HG02798 (cell line): Measurements from ENCODE around the gene LRCH2.
"Not testable (repeated sequence)": the region's sequence is repeated elsewhere in the genome, so short reads cannot be mapped to it uniquely, and the experiment has no call there.

ENCODE experiments used
- ATAC-seq: cut with Tn5 transposase; IDR thresholded peaks from one replicate; pipeline ENCODE4 v1.9.1; 2021; ENCODE audit warnings: mild to moderate bottlenecking; ENCODE audit not compliant: unreplicated experiment, poor library complexity

The LRCH2 gene, protein sequence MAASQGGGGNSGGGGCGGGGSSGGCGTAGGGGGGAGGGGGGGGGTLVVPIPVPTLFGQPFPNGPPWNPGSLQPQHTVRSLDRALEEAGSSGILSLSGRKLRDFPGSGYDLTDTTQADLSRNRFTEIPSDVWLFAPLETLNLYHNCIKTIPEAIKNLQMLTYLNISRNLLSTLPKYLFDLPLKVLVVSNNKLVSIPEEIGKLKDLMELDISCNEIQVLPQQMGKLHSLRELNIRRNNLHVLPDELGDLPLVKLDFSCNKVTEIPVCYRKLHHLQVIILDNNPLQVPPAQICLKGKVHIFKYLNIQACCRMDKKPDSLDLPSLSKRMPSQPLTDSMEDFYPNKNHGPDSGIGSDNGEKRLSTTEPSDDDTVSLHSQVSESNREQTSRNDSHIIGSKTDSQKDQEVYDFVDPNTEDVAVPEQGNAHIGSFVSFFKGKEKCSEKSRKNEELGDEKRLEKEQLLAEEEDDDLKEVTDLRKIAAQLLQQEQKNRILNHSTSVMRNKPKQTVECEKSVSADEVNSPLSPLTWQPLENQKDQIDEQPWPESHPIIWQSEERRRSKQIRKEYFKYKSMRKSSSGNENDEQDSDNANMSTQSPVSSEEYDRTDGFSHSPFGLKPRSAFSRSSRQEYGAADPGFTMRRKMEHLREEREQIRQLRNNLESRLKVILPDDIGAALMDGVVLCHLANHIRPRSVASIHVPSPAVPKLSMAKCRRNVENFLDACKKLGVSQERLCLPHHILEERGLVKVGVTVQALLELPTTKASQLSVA

GRCh38 chrX:115233497-115234455, at the start of gene LRCH2:
Gene LRCH2 (minus strand): TSS chrX:115234096. CDS start chrX:115234041, 55 bp downstream.
- no peak for ATAC-seq

DNA sequence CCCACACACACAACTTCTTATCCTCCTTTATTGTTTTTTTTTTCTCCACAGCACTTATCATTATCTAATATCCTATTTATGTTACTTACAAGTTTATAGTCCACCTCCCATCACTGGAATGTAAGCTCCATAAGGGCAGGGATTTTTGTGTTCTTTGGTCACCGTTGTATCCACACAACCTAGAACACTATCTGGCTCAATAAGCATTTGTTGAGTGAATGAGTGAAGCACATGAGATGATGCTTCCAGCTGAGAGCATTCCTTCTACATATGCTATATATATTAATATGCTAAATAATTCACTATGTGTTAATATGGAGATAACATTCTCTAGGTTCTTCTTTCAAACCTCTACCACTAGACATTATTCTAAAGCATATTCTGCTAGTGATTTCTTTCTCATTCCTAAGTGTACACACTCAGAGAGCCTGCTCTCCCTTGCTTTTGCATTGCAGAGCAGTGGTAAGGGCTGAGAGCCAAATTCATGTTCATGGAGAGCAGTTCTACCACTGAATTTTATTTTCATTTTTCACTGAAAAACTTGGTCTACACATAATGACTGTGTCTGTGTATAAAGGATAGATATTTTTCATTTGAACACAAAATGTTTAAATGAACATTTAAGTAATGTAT, 35.3 kb upstream of the LRCH2 start:
- ATAC-seq, result no peak

- no peak for ATAC-seq
Measured at GRCh38 chrX:115268421-115268820, 34.5 kb upstream of the LRCH2 start.

- no peak for ATAC-seq
Measured at GRCh38 chrX:115266300-115266699, 32.4 kb upstream of the LRCH2 start.

GRCh38 chrX:115264009-115264408, 30.1 kb upstream of the LRCH2 start:
- no peak for ATAC-seq

- ATAC-seq, result no peak
Measured at GRCh38 chrX:115261148-115261547, 27.3 kb upstream of the LRCH2 start.

DNA sequence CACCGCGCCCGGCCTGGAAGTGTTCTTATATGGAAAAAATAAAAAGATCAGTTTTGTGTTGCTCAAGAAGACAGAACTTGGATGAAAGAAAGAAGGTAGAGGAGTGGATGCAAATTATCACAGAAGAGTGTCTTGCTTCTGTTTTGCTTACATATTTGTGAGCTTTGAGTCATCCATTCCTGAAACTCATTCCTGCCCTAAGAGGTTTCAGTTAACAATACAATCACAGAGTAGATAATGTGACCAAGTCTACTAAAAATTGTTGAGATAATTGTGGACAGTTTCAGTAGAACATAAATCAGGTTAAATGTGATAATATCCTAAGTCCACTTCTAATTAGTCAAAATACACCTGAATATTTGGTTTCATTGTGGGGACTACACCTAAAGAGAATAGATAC, 26.4 kb upstream of the LRCH2 start:
- ATAC-seq, result no peak

DNA sequence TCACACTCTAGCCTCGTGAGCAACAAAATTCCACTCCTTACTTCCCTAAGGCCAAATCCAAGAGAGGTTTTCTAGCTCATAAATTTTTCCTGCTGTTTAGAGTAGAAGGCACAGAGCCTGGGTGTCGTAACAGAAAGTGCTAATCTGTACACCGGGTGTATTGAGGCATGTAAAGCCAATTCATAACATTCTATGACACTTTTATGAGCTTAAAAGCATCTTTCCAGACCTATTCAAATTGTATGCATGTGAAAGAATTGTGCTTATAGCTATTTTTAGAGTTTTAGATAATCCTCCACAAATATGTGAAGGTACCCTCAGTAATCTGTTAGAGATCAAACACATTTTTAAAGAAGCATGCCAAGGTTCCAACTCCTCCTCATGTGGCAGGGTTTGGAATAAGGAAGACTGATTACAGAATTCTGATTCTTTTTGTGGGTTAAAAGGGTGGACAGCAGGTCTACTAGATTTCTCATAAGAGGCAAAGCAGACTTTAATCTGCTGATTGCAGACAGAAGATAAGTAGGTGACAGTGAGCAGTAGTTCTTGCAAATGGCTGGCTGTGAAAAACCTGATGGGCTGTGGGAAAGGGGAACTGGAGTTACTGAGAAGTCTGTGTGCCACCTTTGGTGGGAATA, 25.5 kb upstream of the LRCH2 start:
- no peak for ATAC-seq

GRCh38 chrX:115257711-115258110, 23.8 kb upstream of the LRCH2 start:
- no peak for ATAC-seq

DNA sequence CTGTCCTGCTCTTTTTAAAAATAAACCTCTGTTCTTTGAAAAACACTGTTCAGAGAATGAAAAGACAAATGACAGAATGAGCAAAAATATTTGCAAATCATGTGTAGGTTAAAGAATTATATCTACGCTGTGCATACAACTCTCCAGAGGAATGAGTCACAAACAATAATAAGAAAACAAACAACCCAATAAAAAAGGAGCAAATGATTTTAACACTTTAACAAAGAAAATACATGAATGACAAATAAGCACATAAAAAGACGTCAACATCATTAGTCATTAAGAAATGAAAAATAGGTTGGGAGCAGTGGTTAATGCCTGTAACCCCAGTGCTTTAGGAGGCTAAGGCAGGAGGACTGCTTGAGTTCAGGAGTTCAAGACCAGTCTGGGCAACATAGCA, 21.1 kb upstream of the LRCH2 start:
- ATAC-seq, result no peak

DNA sequence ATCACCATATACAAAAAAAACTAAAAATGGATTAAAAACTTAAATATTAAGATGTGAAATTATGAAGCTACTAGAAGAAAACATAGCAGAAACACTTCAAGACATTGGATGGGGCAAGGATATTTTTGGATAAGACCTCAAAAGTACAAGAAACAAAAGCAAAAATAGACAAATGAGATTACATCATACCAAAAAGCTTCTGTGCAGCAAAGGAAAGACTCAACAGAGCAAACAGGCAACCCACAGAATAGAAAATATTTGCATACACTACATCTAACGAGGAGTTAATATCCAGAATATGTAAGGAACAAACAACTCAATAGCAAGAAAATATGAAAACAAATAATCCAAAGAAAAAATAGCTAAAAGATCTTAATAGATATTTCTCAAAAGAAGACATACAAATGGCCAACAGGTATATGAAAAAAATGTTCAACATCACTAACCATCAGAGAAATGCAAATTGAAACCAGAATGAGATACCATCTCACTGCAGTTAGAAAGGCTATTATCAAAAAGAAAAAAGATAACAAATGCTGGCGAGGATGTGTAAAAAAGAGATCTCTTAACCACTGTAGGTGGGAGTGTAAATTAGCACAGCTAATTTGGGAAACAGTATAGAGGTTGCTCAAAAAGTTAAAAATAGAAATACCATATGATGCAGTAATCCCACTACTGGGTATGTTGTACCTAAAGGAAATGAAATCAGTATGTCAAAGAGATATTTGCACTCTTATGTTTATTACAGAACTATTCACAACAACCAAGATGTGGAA, 17.8 kb upstream of the LRCH2 start:
- ATAC-seq, result no peak

- ATAC-seq, result no peak
Measured at GRCh38 chrX:115237056-115237455, 3.2 kb upstream of the LRCH2 start.

DNA sequence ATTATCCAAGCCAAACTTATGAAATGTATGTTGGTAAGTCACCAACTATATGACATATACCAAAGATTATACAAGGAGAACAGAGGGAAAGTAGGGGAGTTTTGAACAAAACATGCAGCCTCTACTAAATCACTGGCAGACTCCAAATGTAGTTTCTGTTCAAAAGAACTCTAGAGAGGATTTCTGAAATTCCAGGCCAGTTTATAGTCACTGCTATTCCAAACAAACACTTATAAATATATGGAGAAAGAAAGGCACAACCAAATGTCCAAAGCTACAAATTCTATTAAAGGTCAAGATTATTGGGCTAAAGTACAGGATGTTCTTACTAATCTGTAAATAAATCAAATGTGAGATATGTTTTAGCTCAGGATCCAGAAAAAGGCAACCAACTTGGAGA, 2.7 kb upstream of the LRCH2 start:
- no peak for ATAC-seq

- no peak for ATAC-seq
Measured at GRCh38 chrX:115234461-115234860, 565 bp upstream of the LRCH2 start.

DNA sequence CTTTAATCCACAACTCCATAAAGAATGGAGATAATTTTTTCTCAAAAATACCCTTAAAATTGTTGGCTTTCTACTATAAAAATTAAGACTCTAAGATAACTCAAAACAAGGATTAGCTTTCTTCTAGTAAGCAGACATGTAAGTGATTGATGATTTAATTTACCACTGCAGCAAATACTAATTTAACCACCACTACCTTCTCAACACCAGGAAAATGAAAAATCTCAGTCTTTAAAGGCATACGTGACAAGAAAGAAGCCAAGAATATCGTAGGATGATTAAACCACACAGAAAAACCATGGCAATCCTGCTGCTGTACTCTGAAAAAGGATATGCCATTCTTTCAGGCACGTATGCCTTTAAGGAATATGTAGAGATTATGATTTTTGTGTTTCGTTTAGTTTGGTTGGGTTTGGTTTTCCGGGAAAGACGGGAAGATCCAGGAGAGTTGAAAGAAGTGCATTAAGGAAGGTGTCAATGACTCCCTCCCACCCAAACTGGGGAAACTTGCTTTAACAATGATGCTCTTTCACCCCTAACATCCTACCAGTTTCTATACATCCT, 881 bp downstream of the LRCH2 start:
- no peak for ATAC-seq

GRCh38 chrX:115229337-115230003, 4.4 kb downstream of the LRCH2 start:
- ATAC-seq, result no peak

- ATAC-seq, result no peak
Measured at GRCh38 chrX:115226929-115227328, 7.0 kb downstream of the LRCH2 start.

GRCh38 chrX:115217346-115217745, 16.6 kb downstream of the LRCH2 start:
- ATAC-seq, result not testable (repeated sequence)
